Mesendoderm (in vitro differentiated cells): ENCODE data around the gene CPA2.

Experiments used
- DNase-seq: peaks from one replicate; pipeline ENCODE4 v3.0.0; 2013
- H2AK5ac ChIP-seq: 2 replicates; pipeline ENCODE4 v1.6.1; 2013; ENCODE audit warnings: low read length, inconsistent platforms
- H2BK120ac ChIP-seq: 2 replicates; pipeline ENCODE4 v1.6.1; 2013; ENCODE audit warnings: low read depth, mild to moderate bottlenecking, low read length, moderate library complexity, mixed read lengths
- H2BK15ac ChIP-seq: replicated peaks from 2 replicates; pipeline ENCODE4 v1.6.1; 2013; ENCODE audit warnings: low read depth, mild to moderate bottlenecking, moderate library complexity
- H2BK5ac ChIP-seq: 2 replicates; pipeline ENCODE4 v1.6.1; 2013; ENCODE audit warnings: low read length, inconsistent platforms
- H3K18ac ChIP-seq: 2 replicates; pipeline ENCODE4 v1.6.1; 2013; ENCODE audit warnings: mild to moderate bottlenecking, low read length, mixed read lengths
- H3K23ac ChIP-seq: one replicate; pipeline ENCODE4 v1.6.1; 2013; ENCODE audit warnings: low read length
- H3K27ac ChIP-seq: 2 replicates; pipeline ENCODE4 v1.5.1; 2013; ENCODE audit warnings: low read depth, mild to moderate bottlenecking, inconsistent platforms, low read length, moderate library complexity
- H3K27me3 ChIP-seq: 2 replicates; pipeline ENCODE4 v1.6.1; 2013; ENCODE audit warnings: low read length, control low read depth, mild to moderate bottlenecking, inconsistent platforms; ENCODE audit not compliant: insufficient read depth, poor library complexity
- H3K36me3 ChIP-seq: 2 replicates; pipeline ENCODE4 v1.6.1; 2013; ENCODE audit warnings: low read length, inconsistent platforms; ENCODE audit not compliant: control insufficient read depth, insufficient read depth
- H3K4ac ChIP-seq: one replicate; pipeline ENCODE4 v1.6.1; 2013; ENCODE audit warnings: low read depth, mild to moderate bottlenecking, low read length, moderate library complexity
- H3K4me1 ChIP-seq: 2 replicates; pipeline ENCODE4 v1.6.1; 2013; ENCODE audit warnings: low read depth, low read length, inconsistent platforms; ENCODE audit not compliant: control insufficient read depth
- H3K4me2 ChIP-seq: 2 replicates; pipeline ENCODE4 v1.6.1; 2013; ENCODE audit warnings: low read length
- H3K4me3 ChIP-seq: 2 replicates; pipeline ENCODE4 v1.5.1; 2013; ENCODE audit warnings: mild to moderate bottlenecking, low read length
- H3K56ac ChIP-seq: one replicate; pipeline ENCODE4 v1.6.1; 2013; ENCODE audit warnings: low read length
- H3K79me1 ChIP-seq: 2 replicates; pipeline ENCODE4 v1.6.1; 2013; ENCODE audit warnings: low read length, inconsistent platforms
- H3K79me2 ChIP-seq: 2 replicates; pipeline ENCODE4 v1.6.1; 2013; ENCODE audit warnings: mild to moderate bottlenecking, low read length; ENCODE audit not compliant: control insufficient read depth, insufficient read depth
- H3K9ac ChIP-seq: 2 replicates; pipeline ENCODE4 v1.6.1; 2013; ENCODE audit warnings: low read length, inconsistent platforms
- H4K5ac ChIP-seq: one replicate; pipeline ENCODE4 v1.6.1; 2013; ENCODE audit warnings: low read length
- H4K8ac ChIP-seq: one replicate; pipeline ENCODE4 v1.6.1; 2013; ENCODE audit warnings: low read depth, mild to moderate bottlenecking, control low read depth, low read length, moderate library complexity
- WGBS: extraction: QIAGEN DNeasy Blood & Tissue Kit; methylation state at CpG from one replicate; pipeline ENCODE4 v1.1.7; 2013; ENCODE audit warnings: low lambda C conversion rate, missing lambda C conversion rate; ENCODE audit not compliant: insufficient coverage; ENCODE audit errors: extremely low coverage; 5-methylcytosine and 5-hydroxymethylcytosine counted together

Gene CPA2

GRCh38 chr7:130274296-130274695 lies 7.6 kb downstream of the CPA2 start:
- H3K4me1 ChIP-seq: peaks cover 12% of the 10 kb centered on the region
- H3K79me1 ChIP-seq: no peaks in the 10 kb centered on the region
- no peak overlapping the region for H4K8ac ChIP-seq
- H3K9ac ChIP-seq: peak overlapping the region; percentile 29
- DNase-seq: no peak
- H3K27me3 ChIP-seq: no peaks in the 10 kb centered on the region
- H2BK120ac ChIP-seq: no peak overlapping the region
- no CpG with 5 or more reads among the region's 1 CpG for WGBS
- H3K4me3 ChIP-seq: no peak overlapping the region
- peak overlapping the region; percentile 75 for H3K56ac ChIP-seq
- H2BK5ac ChIP-seq: no peak overlapping the region
- H3K4ac ChIP-seq: no peak overlapping the region
- no peaks in the 10 kb centered on the region for H3K36me3 ChIP-seq
- H3K4me2 ChIP-seq: no peak overlapping the region
- H2BK15ac ChIP-seq: no peak overlapping the region
- H3K79me2 ChIP-seq: no peaks in the 10 kb centered on the region
- H3K27ac ChIP-seq: peak overlapping the region; percentile 78
- peak overlapping the region; percentile 73 for H4K5ac ChIP-seq
- peak overlapping the region; percentile 78 for H3K18ac ChIP-seq
- no peak overlapping the region for H3K23ac ChIP-seq
- no peak overlapping the region for H2AK5ac ChIP-seq

GRCh38 chr7:130274983-130275591 lies 8.4 kb downstream of the CPA2 start:
- H3K27ac ChIP-seq: no peak overlapping the region
- peaks cover 12% of the 10 kb centered on the region for H3K4me1 ChIP-seq
- no peaks in the 10 kb centered on the region for H3K79me2 ChIP-seq
- no peaks in the 10 kb centered on the region for H3K79me1 ChIP-seq
- H4K8ac ChIP-seq: no peak overlapping the region
- WGBS: no CpG with 5 or more reads among the region's 11 CpGs
- no peak overlapping the region for H4K5ac ChIP-seq
- no peak overlapping the region for H3K9ac ChIP-seq
- H3K56ac ChIP-seq: no peak overlapping the region
- H3K4me2 ChIP-seq: no peak overlapping the region
- H3K36me3 ChIP-seq: no peaks in the 10 kb centered on the region
- no peaks in the 10 kb centered on the region for H3K27me3 ChIP-seq
- no peak overlapping the region for H3K18ac ChIP-seq
- peak; percentile 40 for DNase-seq
- no peak overlapping the region for H2BK5ac ChIP-seq
- no peak overlapping the region for H2BK15ac ChIP-seq
- no peak overlapping the region for H3K4me3 ChIP-seq
- H3K4ac ChIP-seq: no peak overlapping the region
- no peak overlapping the region for H2AK5ac ChIP-seq
- H3K23ac ChIP-seq: no peak overlapping the region
- no peak overlapping the region for H2BK120ac ChIP-seq

- H3K4me1 ChIP-seq: peaks cover 12% of the 10 kb centered on the region
- no peak overlapping the region for H2AK5ac ChIP-seq
- no peak overlapping the region for H3K4me3 ChIP-seq
- H2BK15ac ChIP-seq: no peak overlapping the region
- H3K18ac ChIP-seq: no peak overlapping the region
- H3K27ac ChIP-seq: no peak overlapping the region
- no peak overlapping the region for H3K4me2 ChIP-seq
- H4K5ac ChIP-seq: no peak overlapping the region
- no peak overlapping the region for H4K8ac ChIP-seq
- H3K79me1 ChIP-seq: no peaks in the 10 kb centered on the region
- H3K9ac ChIP-seq: no peak overlapping the region
- H3K4ac ChIP-seq: no peak overlapping the region
- H2BK5ac ChIP-seq: no peak overlapping the region
- H2BK120ac ChIP-seq: no peak overlapping the region
- WGBS: no CpG with 5 or more reads among the region's 5 CpGs
- no peak for DNase-seq
- no peak overlapping the region for H3K23ac ChIP-seq
- H3K27me3 ChIP-seq: no peaks in the 10 kb centered on the region
- no peak overlapping the region for H3K56ac ChIP-seq
- no peaks in the 10 kb centered on the region for H3K79me2 ChIP-seq
- H3K36me3 ChIP-seq: no peaks in the 10 kb centered on the region
Measured at GRCh38 chr7:130275826-130276297, 9.2 kb downstream of the CPA2 start.

- H2BK15ac ChIP-seq: no peak overlapping the region
- no CpG with 5 or more reads among the region's 10 CpGs for WGBS
- H3K23ac ChIP-seq: no peak overlapping the region
- no peak overlapping the region for H3K9ac ChIP-seq
- peaks cover 12% of the 10 kb centered on the region for H3K4me1 ChIP-seq
- H3K4me2 ChIP-seq: no peak overlapping the region
- H4K8ac ChIP-seq: no peak overlapping the region
- no peak overlapping the region for H4K5ac ChIP-seq
- H2BK120ac ChIP-seq: no peak overlapping the region
- H3K36me3 ChIP-seq: no peaks in the 10 kb centered on the region
- H3K79me2 ChIP-seq: no peaks in the 10 kb centered on the region
- no peak overlapping the region for H3K4ac ChIP-seq
- no peaks in the 10 kb centered on the region for H3K27me3 ChIP-seq
- H2AK5ac ChIP-seq: no peak overlapping the region
- H3K79me1 ChIP-seq: no peaks in the 10 kb centered on the region
- no peak for DNase-seq
- H3K56ac ChIP-seq: no peak overlapping the region
- no peak overlapping the region for H3K4me3 ChIP-seq
- no peak overlapping the region for H2BK5ac ChIP-seq
- no peak overlapping the region for H3K27ac ChIP-seq
- no peak overlapping the region for H3K18ac ChIP-seq
Measured at GRCh38 chr7:130276796-130277762, 10.4 kb downstream of the CPA2 start.

- Histone ChIP-seq H3K36me3 (no peaks in the 10 kb centered on the region), H3K4me2 (no peak overlapping the region), H2BK120ac (no peak overlapping the region), H3K18ac (no peak overlapping the region), H2AK5ac (no peak overlapping the region), H4K8ac (no peak overlapping the region), H3K9ac (no peak overlapping the region), H2BK15ac (no peak overlapping the region), H3K4me1 (peaks cover 6% of the 10 kb centered on the region), H3K4ac (no peak overlapping the region), H2BK5ac (no peak overlapping the region), H3K4me3 (no peak overlapping the region), H3K23ac (no peak overlapping the region), H3K79me1 (no peaks in the 10 kb centered on the region), H3K27me3 (no peaks in the 10 kb centered on the region), H3K27ac (no peak overlapping the region), H3K79me2 (no peaks in the 10 kb centered on the region), H4K5ac (peak overlapping the region; percentile 98), H3K56ac (no peak overlapping the region)
- WGBS: no CpG with 5 or more reads among the region's 15 CpGs
- DNase-seq: peak; percentile 76
Measured at GRCh38 chr7:130277763-130278643, 11.3 kb downstream of the CPA2 start.
